A549 (cell line): ENCODE data around the gene MAN2A2.
"Not testable (repeated sequence)": the region's sequence is repeated elsewhere in the genome, so short reads cannot be mapped to it uniquely, and the experiment has no call there.

Experiments
- CBX2 ChIP-seq: fragments of 200-600 bp; sonication (generic); IDR thresholded peaks from 2 replicates; pipeline ENCODE4 v1.6.1; 2016; ENCODE audit warnings: low read depth, mild to moderate bottlenecking, borderline replicate concordance
- CTCF ChIP-seq: fragments of >200 bp; sonication (Bioruptor Twin); formaldehyde crosslinking; IDR thresholded peaks from 3 replicates; pipeline ENCODE4 v1.5.1; 2016
- ESRRA ChIP-seq: fragments of 150-350 bp; IDR thresholded peaks from 2 replicates; pipeline ENCODE4 v1.6.1; 2014; ENCODE audit warnings: mild to moderate bottlenecking, low read length, borderline replicate concordance
- HMGXB4 ChIP-seq: fragments of 250-450 bp; sonication (Bioruptor Pico); IDR thresholded peaks from 2 replicates; pipeline ENCODE4 v1.5.0; 2021; ENCODE audit warnings: mild to moderate bottlenecking, moderate library complexity, borderline replicate concordance
- MAX ChIP-seq: IDR thresholded peaks from 2 replicates; pipeline ENCODE4 v1.6.1; 2012
- MYC ChIP-seq: IDR thresholded peaks from 2 replicates; pipeline ENCODE4 v1.6.1; 2012; ENCODE audit warnings: mild to moderate bottlenecking, inconsistent platforms, low read length, improper control_type of control experiment, borderline replicate concordance
- POLR2A ChIP-seq: IDR thresholded peaks from 2 replicates; pipeline ENCODE4 v1.6.1; 2012; ENCODE audit warnings: mild to moderate bottlenecking, low read length
- REST ChIP-seq: fragments of 200-600 bp; sonication (generic); IDR thresholded peaks from 2 replicates; pipeline ENCODE4 v1.6.1; 2016; ENCODE audit warnings: antibody characterized with exemption, mild to moderate bottlenecking, moderate library complexity
- SMC3 ChIP-seq: fragments of >200 bp; sonication (Bioruptor Twin); formaldehyde crosslinking; IDR thresholded peaks from 3 replicates; pipeline ENCODE4 v1.6.1; 2018; ENCODE audit warnings: inconsistent platforms
- USF2 ChIP-seq: fragments of 450-650 bp; IDR thresholded peaks from 2 replicates; pipeline ENCODE4 v1.6.1; 2014; ENCODE audit warnings: antibody characterized with exemption

- not testable (repeated sequence) for TF ChIP-seq CTCF; USF2; MAX; REST; MYC; POLR2A; HMGXB4 (CRISPR knock-in tag); SMC3; CBX2; ESRRA
These were observed 23.7 kb downstream of the MAN2A2 start for GRCh38 chr15:90926766-90927165.
